Adrenal gland (tissue), 5 donors: ENCODE results near the gene MROH8.

ENCODE experiments used
- CTCF ChIP-seq, 6 experiments: fragments of 450-650 bp in 4 of 6; fragments of 200-600 bp in 2 of 6; sonication (generic) in 1 of 6; IDR thresholded peaks; 1 replicate in 5 of 6; 2 replicates in 1 of 6; pipeline versions ENCODE4 v1.5.1 to v1.8.0; 2016 to 2021; ENCODE audit warnings: antibody characterized with exemption in 6 of 6, mild to moderate bottlenecking in 2 of 6, moderate library complexity in 1 of 6
- POLR2A ChIP-seq, 2 donors: fragments of 450-650 bp; IDR thresholded peaks; one replicate each; pipeline ENCODE4 v1.6.1; 2017; ENCODE audit warnings: antibody characterized with exemption in 2 of 2, mild to moderate bottlenecking in 2 of 2, moderate library complexity in 1 of 2
- donor health status: DM: no; HTN: no; CAD: no.

GRCh38 chr20:37200376-37200775 lies 21.0 kb upstream of the MROH8 start:
- TF ChIP-seq CTCF (IDR thresholded peaks at IDR 0.05) (no peak), POLR2A (IDR thresholded peaks at IDR 0.05) (no peak)
